Psoas muscle (tissue), 8 donors: Measurements from ENCODE around the gene BPTF. TPM values are rescaled to one million over a fixed set of nuclear protein-coding genes. Genes with fewer than 3 reads are reported as not detected.
"Not testable (repeated sequence)": the region's sequence is repeated elsewhere in the genome, so short reads cannot be mapped to it uniquely, and the experiment has no call there.

Source experiments
- ATAC-seq, 4 donors: fragments of 200-7000 bp; cut with Tn5 transposase; one replicate each; pipeline ENCODE4 v1.9.1; 2020; ENCODE audit warnings: moderate library complexity in 3 of 4, mild to moderate bottlenecking in 2 of 4
- DNase-seq, 2 donors: peaks; one replicate each; pipeline ENCODE4 v3.0.0-alpha.2; 2020
- H3K27ac ChIP-seq: fragments of 200-600 bp; one replicate; pipeline ENCODE4 v1.8.0; 2022
- H3K27me3 ChIP-seq, 3 donors: fragments of 200-600 bp in 1 of 3; one replicate each; pipeline versions ENCODE4 v1.6.1 to v1.8.0; 2013 to 2022; ENCODE audit warnings: low read length in 2 of 3, mild to moderate bottlenecking in 2 of 3, moderate library complexity in 1 of 3; ENCODE audit not compliant: insufficient read depth in 3 of 3
- H3K36me3 ChIP-seq, 2 donors: fragments of 200-600 bp in 1 of 2; one replicate each; pipeline versions ENCODE4 v1.6.1 to v1.8.0; 2013 to 2022; ENCODE audit warnings: low read depth in 1 of 2, mild to moderate bottlenecking in 1 of 2, moderate library complexity in 1 of 2; ENCODE audit not compliant: insufficient read depth in 1 of 2
- H3K4me1 ChIP-seq: fragments of 200-600 bp; one replicate; pipeline ENCODE4 v1.8.0; 2022
- H3K4me3 ChIP-seq: fragments of 200-600 bp; one replicate; pipeline ENCODE4 v1.8.0; 2022; ENCODE audit warnings: mild to moderate bottlenecking
- H3K9me3 ChIP-seq: fragments of 200-600 bp; one replicate; pipeline ENCODE4 v1.8.0; 2022
- WGBS, 3 donors: extraction: QIAGEN DNeasy Blood & Tissue Kit; methylation state at CpG; one replicate each; pipeline versions ENCODE4 v1.1.6 to v1.1.7; 2013; 5-methylcytosine and 5-hydroxymethylcytosine counted together
- intact Hi-C, 2 donors: fragments of 100-400 bp; cut with DNase I; formaldehyde crosslinking; loops; one replicate each; pipeline versions ENCODE4 v1.11.0 to v1.14.2; 2022
- polyA plus RNA-seq, 3 donors: library from polyadenylated mRNA; stranded (reverse); fragments of 200-250 nt; gene quantifications; one replicate each; pipeline ENCODE4 v1.2.3, GENCODE V29; 2013
- total RNA-seq, 4 donors: library from RNA; stranded (reverse); fragmentation: NEBNext Ultra II Directional in 2 of 4; extraction: Animal tissue kit (Norgen Biotek cat#: 25700) in 2 of 4; gene quantifications; one replicate each; pipeline versions ENCODE4 v1.2.1 to v1.2.4, GENCODE V29; 2021 to 2023
- TF ChIP-seq, protein P1 (sequence below): fragments of 200-600 bp; IDR thresholded peaks from one replicate; pipeline ENCODE4 v1.8.0; 2022; ENCODE audit warnings: antibody characterized with exemption
- donor health status: healthy with polysubstance abuse.
- donor health status: DM: no; HTN: no; CAD: no; lungs with moderate emphysema.
- donor health status: Bipolar disorder and iron deficiency.
- donor health status: healthy.
- donor health status: DM: yes; HTN: yes; CAD: no.
- donor health status: DM: no; HTN: no; CAD: no.
- donor health status: DM: no; HTN: no; CAD: no.
- donor health status: DM: yes; HTN: yes; CAD: no.

The BPTF gene
- total and polyA plus RNA-seq, 7 donors, result 10.0 to 60.9 (median 48.0) TPM

DNA sequence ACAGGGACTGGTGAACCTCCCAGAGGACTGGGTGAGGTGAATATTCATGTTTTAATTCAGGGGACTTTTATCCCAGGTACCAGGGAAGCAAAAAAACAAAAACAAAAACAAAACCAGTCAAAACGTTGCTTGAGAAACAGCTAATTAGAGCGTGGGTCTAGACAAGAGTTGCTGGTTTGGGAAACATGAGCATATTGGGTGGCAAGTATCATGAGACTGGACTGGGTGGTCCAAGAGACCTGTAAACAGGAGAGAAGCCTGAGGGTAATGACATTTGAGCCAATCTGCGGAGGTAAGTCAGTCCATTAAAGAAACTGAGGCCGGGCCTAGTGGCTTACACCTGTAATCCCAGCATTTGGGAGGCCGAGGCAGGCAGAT lies 11.5 kb upstream of the BPTF start:
- no peak overlapping the region for H3K27ac ChIP-seq
- H3K4me3 ChIP-seq, result no peak overlapping the region
- ATAC-seq (no peak), DNase-seq (no peak)
- no peaks in the 10 kb centered on the region for H3K27me3 ChIP-seq
- H3K36me3 ChIP-seq, result no peaks in the 10 kb centered on the region
- intact Hi-C loops, result no loop called here
- 79 to 87% (median 86%) methylated on average over 5 of the region's 5 CpGs for WGBS, 3 donors
- TF ChIP-seq, protein P1, sequence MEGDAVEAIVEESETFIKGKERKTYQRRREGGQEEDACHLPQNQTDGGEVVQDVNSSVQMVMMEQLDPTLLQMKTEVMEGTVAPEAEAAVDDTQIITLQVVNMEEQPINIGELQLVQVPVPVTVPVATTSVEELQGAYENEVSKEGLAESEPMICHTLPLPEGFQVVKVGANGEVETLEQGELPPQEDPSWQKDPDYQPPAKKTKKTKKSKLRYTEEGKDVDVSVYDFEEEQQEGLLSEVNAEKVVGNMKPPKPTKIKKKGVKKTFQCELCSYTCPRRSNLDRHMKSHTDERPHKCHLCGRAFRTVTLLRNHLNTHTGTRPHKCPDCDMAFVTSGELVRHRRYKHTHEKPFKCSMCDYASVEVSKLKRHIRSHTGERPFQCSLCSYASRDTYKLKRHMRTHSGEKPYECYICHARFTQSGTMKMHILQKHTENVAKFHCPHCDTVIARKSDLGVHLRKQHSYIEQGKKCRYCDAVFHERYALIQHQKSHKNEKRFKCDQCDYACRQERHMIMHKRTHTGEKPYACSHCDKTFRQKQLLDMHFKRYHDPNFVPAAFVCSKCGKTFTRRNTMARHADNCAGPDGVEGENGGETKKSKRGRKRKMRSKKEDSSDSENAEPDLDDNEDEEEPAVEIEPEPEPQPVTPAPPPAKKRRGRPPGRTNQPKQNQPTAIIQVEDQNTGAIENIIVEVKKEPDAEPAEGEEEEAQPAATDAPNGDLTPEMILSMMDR, result no peak
- no peaks in the 10 kb centered on the region for H3K9me3 ChIP-seq
- H3K4me1 ChIP-seq, result no peaks in the 10 kb centered on the region

DNA sequence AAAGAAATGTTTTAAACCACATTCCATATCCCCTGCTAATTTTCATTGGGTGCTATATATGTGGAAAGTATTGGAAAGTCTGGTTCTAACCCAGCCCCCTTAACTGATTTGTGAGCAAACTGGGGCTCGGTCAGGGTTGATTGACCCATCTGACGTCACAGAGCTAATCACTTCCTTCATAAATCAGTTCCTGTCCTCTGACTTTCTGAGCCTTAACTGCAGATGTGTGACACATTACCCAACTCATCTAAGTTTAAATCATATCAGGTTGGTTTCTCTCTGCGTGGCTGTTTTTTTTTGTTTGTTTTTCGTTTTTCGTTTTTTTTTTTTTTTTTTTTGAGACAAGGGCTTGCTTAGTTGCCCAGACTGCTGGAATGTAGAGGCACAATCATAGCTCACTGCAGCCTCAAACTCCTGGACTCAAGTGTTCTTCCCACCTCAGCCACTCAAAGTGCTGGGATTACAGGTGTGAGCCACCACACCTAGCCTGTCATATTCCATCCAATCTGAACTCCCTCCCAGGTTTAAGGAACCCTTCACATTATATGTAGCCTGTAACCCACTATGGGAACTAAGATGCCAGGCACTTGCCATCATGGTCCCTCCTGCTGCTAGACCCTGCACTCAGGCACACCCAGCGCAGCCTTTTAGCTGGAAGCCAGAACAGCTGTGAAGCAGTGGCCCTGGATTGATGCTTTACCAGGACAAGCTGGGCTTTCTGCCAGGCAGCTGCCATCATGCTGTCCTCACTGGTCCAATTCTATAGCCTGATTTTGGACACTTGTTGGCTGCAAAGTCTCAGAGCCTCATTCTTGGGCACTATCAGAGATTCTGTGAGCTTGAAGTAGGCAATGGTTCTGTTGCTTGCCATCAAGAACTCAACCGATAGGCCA lies 6.9 kb upstream of the BPTF start:
- no peak overlapping the region for H3K27ac ChIP-seq
- no peaks in the 10 kb centered on the region for H3K27me3 ChIP-seq
- no peak overlapping the region for H3K4me3 ChIP-seq
- WGBS, 3 donors, result 57 to 63% (median 61%) methylated on average over 7 of the region's 7 CpGs
- H3K36me3 ChIP-seq, result no peaks in the 10 kb centered on the region
- no peaks in the 10 kb centered on the region for H3K9me3 ChIP-seq
- DNase-seq (no peak), ATAC-seq (no peak)
- TF ChIP-seq, protein P1, result no peak
- no peaks in the 10 kb centered on the region for H3K4me1 ChIP-seq
- intact Hi-C loops, result no loop called here

DNA sequence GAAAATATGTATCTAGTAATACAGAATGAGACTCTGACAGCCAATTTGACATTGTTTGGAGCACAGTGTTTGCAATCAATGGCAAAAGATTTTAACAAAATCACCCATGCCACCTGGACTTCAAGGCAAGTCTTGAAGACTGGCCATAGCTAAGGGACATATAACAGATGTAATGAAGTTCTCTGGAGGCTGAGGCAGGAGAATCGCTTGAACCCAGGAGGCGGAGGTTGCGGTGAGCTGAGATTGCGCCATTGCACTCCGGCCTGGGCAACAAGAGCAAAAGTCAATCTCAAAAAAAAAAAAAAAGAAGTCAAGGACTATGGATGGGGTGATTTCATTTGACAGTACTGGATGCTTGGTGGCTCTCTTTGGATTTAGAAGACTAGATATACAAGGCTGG lies 5.6 kb upstream of the BPTF start:
- Histone ChIP-seq H3K27me3 (no peaks in the 10 kb centered on the region), H3K4me3 (no peak overlapping the region), H3K27ac (no peak overlapping the region), H3K4me1 (peaks cover 3% of the 10 kb centered on the region), H3K9me3 (no peaks in the 10 kb centered on the region), H3K36me3 (no peaks in the 10 kb centered on the region)
- 91 to 98% (median 96%) methylated on average over 5 of the region's 5 CpGs for WGBS, 3 donors
- ATAC-seq, result no peak
- intact Hi-C loops, result loop anchor here in 1 of 2 donors (10.0 kb wide), 2 partner anchors 105 to 455 kb away; partner anchors contain the start of genes NOL11 and PSMD12
- DNase-seq, result no peak
- TF ChIP-seq, protein P1, result no peak

DNA sequence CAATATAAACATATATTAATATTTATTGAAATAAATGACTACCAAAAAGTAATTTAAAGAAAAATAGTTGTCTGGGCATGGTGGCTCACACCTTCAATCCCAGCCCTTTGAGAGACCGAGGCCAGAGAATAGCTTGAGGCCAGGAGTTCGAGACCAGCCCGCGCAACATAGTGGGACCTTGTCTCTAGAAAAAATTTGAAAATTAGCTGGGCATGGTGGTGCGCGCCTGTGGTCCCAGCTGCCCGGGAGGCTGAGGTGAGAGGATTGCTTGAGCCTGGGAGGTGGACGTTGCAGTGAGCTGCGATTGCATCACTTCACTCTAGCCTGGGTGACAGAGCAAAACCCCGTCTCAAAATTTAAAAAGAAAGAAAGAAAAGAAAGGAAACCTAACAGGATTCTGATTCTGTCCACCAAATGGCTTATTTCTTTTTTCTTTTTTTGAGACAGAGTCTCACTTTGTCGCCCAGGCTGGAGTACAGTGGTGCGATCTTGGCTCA lies 3.4 kb upstream of the BPTF start:
- intact Hi-C loops, result loop anchor here in 1 of 2 donors (10.0 kb wide), 2 partner anchors 107 to 457 kb away; partner anchors contain the start of genes NOL11 and PSMD12
- H3K27me3 ChIP-seq, result no peaks in the 10 kb centered on the region

DNA sequence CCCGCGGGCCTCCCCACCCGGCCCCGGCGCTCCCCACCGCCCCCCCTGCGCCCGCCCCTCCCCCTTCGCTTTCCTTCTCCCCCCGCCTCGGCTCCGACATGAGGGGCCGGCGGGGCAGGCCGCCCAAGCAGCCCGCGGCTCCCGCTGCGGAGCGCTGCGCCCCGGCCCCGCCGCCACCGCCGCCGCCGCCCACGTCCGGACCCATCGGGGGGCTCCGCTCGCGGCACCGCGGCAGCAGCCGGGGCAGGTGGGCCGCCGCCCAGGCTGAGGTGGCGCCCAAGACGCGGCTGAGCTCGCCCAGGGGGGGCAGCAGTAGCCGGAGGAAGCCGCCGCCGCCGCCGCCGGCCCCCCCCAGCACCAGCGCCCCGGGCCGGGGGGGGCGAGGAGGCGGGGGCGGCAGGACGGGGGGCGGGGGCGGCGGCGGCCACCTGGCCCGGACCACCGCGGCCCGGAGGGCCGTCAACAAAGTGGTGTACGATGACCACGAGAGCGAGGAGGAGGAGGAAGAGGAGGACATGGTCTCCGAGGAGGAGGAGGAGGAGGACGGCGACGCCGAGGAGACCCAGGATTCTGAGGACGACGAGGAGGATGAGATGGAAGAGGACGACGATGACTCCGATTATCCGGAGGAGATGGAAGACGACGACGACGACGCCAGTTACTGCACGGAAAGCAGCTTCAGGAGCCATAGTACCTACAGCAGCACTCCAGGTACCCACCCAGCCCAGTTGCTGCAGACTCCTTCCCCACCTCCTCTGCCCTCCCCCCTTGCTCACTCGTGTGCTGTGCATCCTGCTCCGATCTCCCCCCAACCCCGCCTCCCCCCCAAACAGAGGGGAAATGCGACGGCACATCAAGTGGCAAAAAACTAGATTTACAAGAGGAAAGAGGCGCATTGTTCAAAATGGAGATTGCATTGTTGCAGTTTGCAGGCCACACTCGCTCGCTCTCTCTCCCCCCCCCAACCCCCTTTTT lies 611 bp downstream of the BPTF start:
- Histone ChIP-seq H3K4me1 (peaks cover 44% of the 10 kb centered on the region), H3K27ac (peak overlapping the region; percentile 90), H3K4me3 (peak overlapping the region; percentile 69)
- 1% methylated on average over 28 to 92 of the region's 94 CpGs for whole genome bisulfite sequencing, 3 donors
- H3K36me3 ChIP-seq, H3K27me3 ChIP-seq, H3K9me3 ChIP-seq: not testable (repeated sequence)
- DNase-seq (peak; percentile 56 to 69), ATAC-seq (peak; percentile 46 to 53 (median 48))
- intact Hi-C loops, result loop anchor here (2.0 to 10.0 kb wide), 3 partner anchors 107 to 461 kb away; partner anchors contain the start of genes NOL11 (in 1 of the 2) and PSMD12 (in 1 of the 2)

More for the DNA sequence above, 3.4 kb upstream of the BPTF start:
- TF ChIP-seq, protein P1, result no peak
- H3K4me1 ChIP-seq, result peaks cover 4% of the 10 kb centered on the region
- H3K27ac ChIP-seq, result no peak overlapping the region
- DNase-seq (no peak), ATAC-seq (no peak)
- no peak overlapping the region for H3K4me3 ChIP-seq
- WGBS, 3 donors, result 87 to 93% (median 89%) methylated on average over 12 of the region's 12 CpGs
- H3K9me3 ChIP-seq, result no peaks in the 10 kb centered on the region
- H3K36me3 ChIP-seq, result no peaks in the 10 kb centered on the region
